SIG-M5 (cell line): Measurements from ENCODE around the gene KLHDC7A.

Source experiments
- DNase-seq: peaks from one replicate; lab custom pipeline; 2025; lab: John Stamatoyannopoulos, UW

Gene KLHDC7A

GRCh38 chr1:18508084-18508483 lies 27.4 kb downstream of the KLHDC7A start:
- DNase-seq: no peak

DNA sequence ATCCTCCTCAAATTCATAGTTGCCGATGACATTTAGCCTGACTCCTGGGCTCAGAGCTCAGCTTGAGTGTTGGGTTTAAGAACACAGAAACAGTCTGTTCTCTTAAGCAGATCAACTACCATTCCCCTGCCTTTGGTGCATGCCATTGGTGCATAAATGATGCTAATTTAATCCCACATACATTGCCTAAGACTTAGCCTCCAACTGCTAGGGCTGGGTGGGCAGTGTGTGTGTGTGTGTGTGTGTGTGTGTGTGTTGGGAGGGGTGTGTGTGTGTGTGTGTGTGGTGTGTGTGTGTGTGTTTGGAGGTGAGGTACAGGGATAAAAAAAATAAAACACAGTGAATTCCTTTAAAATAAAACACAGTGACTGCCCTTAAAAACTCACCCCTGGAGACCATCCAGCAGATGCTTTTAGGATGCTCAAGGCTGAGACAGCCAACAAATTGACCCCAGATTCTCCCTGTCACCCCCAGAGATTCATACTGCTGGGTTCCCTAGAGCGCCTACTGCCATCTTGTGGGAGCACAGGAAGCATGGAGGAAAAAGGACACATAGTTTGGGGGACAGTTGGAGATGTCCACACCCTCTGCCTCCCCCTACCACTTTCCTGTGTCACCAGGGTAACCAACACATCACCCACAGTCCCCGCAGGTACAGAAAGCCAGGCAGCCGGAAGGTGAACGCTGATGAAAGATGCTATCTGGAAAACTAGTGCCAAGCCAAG lies 30.6 kb downstream of the KLHDC7A start:
- DNase-seq: no peak

- DNase-seq: no peak
Observed at GRCh38 chr1:18511874-18512150, 31.1 kb downstream of the KLHDC7A start.

GRCh38 chr1:18512883-18513282 lies 32.2 kb downstream of the KLHDC7A start:
- DNase-seq: no peak

- no peak for DNase-seq
Observed at GRCh38 chr1:18513995-18514394, 33.3 kb downstream of the KLHDC7A start.

GRCh38 chr1:18515120-18515667 lies 34.5 kb downstream of the KLHDC7A start:
- DNase-seq: no peak

- DNase-seq: no peak
Observed at GRCh38 chr1:18516473-18516872, 35.7 kb downstream of the KLHDC7A start.

DNA sequence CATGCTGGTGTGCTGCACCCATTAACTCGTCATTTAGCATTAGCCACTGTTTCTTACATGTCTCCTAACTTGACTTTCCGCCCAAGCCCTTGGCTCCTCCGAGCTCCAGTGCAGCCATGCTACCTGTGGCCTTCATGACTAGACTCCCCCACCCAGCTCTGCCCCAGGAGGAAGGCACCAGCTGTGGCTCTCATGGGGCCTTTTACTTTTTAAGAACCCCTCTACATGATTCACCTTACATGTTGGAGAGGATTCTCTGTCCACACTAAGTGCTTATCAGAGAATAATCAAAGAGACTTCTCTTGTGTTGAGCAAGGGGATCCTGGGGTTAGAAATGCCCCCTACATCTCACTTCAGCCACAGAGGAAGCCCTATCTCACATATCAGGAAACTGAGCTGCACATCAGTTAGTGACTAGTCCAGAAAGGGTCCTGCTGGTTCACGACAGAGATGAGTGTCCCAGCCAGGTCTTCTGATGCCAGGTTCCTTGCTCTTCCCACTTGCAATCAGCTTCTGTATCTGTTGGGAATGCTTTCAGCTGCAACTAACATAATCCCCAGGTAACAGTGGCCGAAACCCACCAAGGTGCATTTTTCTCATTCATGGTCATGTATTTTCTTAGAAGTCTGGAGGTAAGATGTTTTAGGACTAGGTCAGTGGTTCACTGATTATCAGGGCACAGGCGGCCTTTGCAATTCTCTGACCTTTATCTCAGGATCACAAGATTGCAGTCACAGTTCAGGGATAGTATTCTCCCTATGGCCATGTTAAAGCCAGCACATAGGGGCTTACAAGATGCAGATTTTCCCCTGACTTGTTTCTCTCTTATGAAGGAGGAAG lies 45.9 kb downstream of the KLHDC7A start:
- no peak for DNase-seq

DNA sequence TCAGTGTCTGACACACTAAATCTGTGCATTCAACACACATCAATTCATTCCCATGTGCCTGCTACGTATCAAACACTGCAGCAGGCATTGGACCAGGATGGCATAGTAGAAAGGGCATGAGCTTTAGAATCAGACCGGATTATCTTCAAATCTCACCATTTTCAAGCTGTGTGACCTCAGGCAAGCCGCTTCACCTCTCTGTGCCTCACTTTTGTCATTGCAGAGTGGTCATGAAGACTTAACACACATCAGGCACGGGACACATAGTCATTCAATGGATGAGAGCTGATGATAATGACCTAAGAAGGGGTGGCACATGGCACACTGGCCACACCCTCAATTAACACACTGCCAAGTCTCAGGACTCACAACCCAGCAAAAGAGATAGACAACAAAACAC lies 46.8 kb downstream of the KLHDC7A start:
- no peak for DNase-seq

DNA sequence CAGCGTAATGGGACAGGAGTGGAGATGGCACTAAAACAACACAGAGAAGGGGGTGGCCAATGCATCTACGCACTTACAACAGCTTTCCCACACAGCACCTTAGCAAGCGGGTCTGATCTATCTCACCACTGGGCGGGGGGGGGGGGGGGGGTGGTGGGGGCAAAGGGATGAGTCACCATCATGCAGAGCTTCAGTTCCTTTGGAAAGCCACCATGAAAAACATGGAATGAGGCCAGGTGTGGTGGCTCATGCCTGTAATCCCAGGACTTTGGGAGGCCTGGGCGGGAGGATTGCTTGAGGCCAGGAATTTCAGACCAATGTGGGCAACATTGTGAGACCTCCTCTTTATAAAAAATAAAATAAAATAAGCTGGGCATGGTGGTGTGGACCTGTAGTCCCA lies 47.2 kb downstream of the KLHDC7A start:
- DNase-seq: no peak

DNA sequence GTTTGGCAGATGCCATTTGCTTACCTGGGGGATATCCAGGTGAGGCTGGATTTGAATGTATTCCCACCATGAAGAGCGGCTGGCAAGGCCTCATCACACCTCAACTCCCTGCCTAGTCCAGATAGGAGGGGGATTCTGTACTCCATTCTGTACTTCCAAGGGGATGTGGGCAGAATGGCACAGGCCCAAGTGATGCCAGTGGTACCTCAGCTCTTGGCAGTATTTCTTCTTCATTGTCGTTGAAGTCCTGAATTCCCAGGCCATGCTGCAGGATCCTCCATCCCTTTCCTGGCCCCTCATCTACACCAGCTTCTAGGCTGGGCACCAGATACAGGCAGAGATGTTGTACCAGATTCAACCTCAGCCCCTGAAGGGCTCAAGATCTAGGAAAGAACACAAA lies 47.9 kb downstream of the KLHDC7A start:
- DNase-seq: no peak

GRCh38 chr1:18529714-18530113 lies 49.0 kb downstream of the KLHDC7A start:
- no peak for DNase-seq

- no peak for DNase-seq
Observed at GRCh38 chr1:18530587-18531502, 50.1 kb downstream of the KLHDC7A start.

- DNase-seq: no peak
Observed at GRCh38 chr1:18531503-18531845, 50.7 kb downstream of the KLHDC7A start.

DNA sequence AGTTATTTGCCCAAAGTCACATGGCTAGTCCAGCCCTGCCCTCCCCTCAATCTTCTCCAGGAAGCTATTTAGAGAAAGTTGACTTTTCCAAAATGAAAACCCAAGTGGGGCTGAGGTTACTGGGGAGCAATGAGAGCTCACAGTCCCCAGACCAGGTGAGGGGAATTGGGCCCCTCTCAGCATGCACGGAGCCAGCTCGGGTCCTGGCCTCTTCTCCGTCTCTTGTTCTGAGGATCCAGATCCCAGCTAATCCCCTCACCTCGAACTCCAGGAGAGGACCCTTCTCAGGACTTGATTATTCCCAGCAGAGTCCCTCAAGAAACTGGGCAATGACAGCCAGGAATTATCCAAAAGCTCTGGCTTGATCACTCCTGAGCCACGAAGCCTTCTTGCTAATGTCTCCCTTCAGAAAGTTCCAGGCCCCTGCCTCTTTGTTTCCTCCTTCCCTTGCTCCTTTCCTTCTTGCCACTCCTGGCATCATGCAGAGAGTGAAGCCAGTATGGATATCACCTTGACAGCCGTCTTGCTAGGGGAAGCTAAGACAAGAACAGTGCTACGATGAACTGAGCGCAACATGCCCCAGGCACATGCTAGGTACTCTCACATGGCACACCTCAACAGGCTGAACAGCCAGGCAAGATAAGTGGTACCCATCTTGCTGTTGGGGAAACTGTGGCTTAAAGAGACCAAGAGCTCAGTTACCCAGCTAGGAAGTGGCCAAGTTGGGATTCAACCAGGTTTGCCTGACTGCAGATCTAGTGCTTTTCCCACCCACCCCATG lies 51.9 kb downstream of the KLHDC7A start:
- DNase-seq: no peak

DNA sequence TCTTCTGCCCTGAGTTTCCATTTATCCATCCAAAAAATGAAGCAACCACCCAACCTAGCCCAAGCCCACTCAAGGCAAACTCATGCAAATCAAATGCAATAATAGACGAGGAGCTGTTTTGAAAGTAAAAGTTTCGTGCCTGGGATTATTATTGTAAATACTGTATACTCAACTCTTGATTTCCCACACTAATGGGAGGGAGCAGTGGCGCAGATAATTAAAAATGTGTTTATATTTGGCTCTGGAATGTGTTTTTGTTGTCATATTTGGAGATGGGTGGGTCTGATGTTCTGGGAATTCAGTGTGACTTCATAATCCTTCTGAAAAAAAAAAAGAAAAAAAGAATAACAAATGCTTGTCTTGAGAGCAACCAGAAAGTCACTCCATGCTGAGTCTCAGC lies 52.5 kb downstream of the KLHDC7A start:
- no peak for DNase-seq

DNA sequence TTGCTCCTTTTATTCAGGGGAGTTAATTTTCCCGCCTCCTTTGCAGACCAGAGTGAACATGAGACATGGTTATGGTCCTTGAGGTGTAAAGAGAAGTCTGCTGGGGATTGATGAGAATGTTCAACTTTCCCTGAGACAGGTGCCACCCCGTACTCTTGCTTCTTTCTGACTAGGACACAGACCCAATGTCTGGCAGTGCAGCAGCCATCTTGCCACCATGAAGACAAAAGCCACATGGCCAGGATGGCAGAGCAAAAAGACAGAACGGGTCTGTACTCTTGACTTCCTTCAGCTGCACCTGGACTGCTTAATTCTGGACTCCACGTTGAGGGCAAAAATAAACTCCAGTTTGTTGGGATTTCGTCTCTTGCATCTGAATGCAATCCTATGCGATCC lies 54.1 kb downstream of the KLHDC7A start:
- DNase-seq: no peak
